B cell (primary cell): ENCODE results near the gene TLE6.

ENCODE experiments used
- CTCF ChIP-seq: fragments of 200-600 bp; IDR thresholded peaks from one replicate; pipeline ENCODE4 v1.8.0; 2022; ENCODE audit warnings: antibody characterized with exemption, mild to moderate bottlenecking
- EZH2 ChIP-seq: IDR thresholded peaks from 2 replicates; pipeline ENCODE4 v1.6.1; 2012; ENCODE audit warnings: borderline replicate concordance, low read depth, mild to moderate bottlenecking, moderate library complexity, low read length; ENCODE audit not compliant: insufficient read depth, poor library complexity, severe bottlenecking

- TF ChIP-seq CTCF (no peak), EZH2 (no peak)
Observed at GRCh38 chr19:3039641-3040077, 62.3 kb downstream of the TLE6 start.
